SK-N-SH (cell line): ENCODE data around the gene EZH1. TPM values are rescaled to one million over a fixed set of nuclear protein-coding genes. Genes with fewer than 3 reads are reported as not detected.

Experiments used
- CTCF ChIA-PET: fragments of 300-600, 350-600 bp; formaldehyde crosslinking; extraction: SDS; loops from one replicate; lab custom pipeline; 2021; lab: Yijun Ruan, JAX
- POLR2A ChIA-PET: fragments of 350-600 bp; sonication (Branson Sonifier 250); formaldehyde crosslinking; extraction: SDS; loops from one replicate; lab custom pipeline; 2020; ENCODE audit warnings: antibody characterized with exemption, inconsistent platforms; lab: Yijun Ruan, JAX
- DNase-seq: peaks from one replicate; pipeline ENCODE4 v3.0.0; 2012
- H2AFZ ChIP-seq: fragments of 200-600 bp; sonication (generic); 2 replicates; pipeline ENCODE4 v1.8.1; 2016; ENCODE audit warnings: antibody characterized with exemption, mild to moderate bottlenecking, low read depth
- H3F3A ChIP-seq: fragments of 200-600 bp; sonication (generic); replicated peaks from 2 replicates; pipeline ENCODE3; 2016; ENCODE audit warnings: antibody characterized with exemption, mild to moderate bottlenecking; ENCODE audit not compliant: insufficient read depth
- H3K27ac ChIP-seq, 2 experiments: fragments of 200-500 bp in 1 of 2; fragments of 200-600 bp in 1 of 2; sonication (Bioruptor generic) in 1 of 2; sonication (generic), shearing (Covaris generic) in 1 of 2; 2 replicates each; pipeline versions ENCODE4 v1.5.1 to v1.6.1; 2014 to 2016; ENCODE audit warnings: low read depth in 2 of 2, inconsistent platforms in 1 of 2, low read length in 1 of 2, mild to moderate bottlenecking in 1 of 2, mixed read lengths in 1 of 2
- H3K27me3 ChIP-seq: fragments of 200-600 bp; sonication (generic), shearing (Covaris generic); 2 replicates; pipeline ENCODE4 v1.6.1; 2016; ENCODE audit warnings: mixed run types; ENCODE audit not compliant: insufficient read depth
- H3K36me3 ChIP-seq, 2 experiments: fragments of 200-500 bp in 1 of 2; fragments of 200-600 bp in 1 of 2; sonication (Bioruptor generic) in 1 of 2; sonication (generic) in 1 of 2; replicated peaks in 1 of 2; 2 replicates each; pipeline versions ENCODE3 to v1.5.1; 2014 to 2016; ENCODE audit warnings: low read length in 1 of 2, mild to moderate bottlenecking in 1 of 2; ENCODE audit not compliant: insufficient read depth in 2 of 2, control insufficient read depth in 1 of 2
- H3K4me1 ChIP-seq, 2 experiments: fragments of 200-500 bp in 1 of 2; fragments of 200-600 bp in 1 of 2; sonication (Bioruptor generic) in 1 of 2; sonication (generic), shearing (Covaris generic) in 1 of 2; 2 replicates each; pipeline versions ENCODE4 v1.5.1 to v1.6.1; 2014 to 2016; ENCODE audit warnings: low read depth in 1 of 2, low read length in 1 of 2, mixed run types in 1 of 2; ENCODE audit not compliant: insufficient read depth in 2 of 2, control insufficient read depth in 1 of 2
- H3K4me2 ChIP-seq: fragments of 200-600 bp; sonication (generic), shearing (Covaris generic); 2 replicates; pipeline ENCODE4 v1.6.1; 2017; ENCODE audit warnings: mixed run types
- H3K4me3 ChIP-seq, 2 experiments: fragments of 200-500 bp in 1 of 2; fragments of 200-600 bp in 1 of 2; sonication (Bioruptor generic) in 1 of 2; sonication (generic), shearing (Covaris generic) in 1 of 2; 2 replicates each; pipeline versions ENCODE4 v1.5.1 to v1.8.1; 2014 to 2016; ENCODE audit warnings: low read depth in 2 of 2, inconsistent platforms in 1 of 2, low read length in 1 of 2, mild to moderate bottlenecking in 1 of 2, mixed read lengths in 1 of 2, moderate library complexity in 1 of 2
- H3K79me2 ChIP-seq: fragments of 200-600 bp; sonication (generic); 2 replicates; pipeline ENCODE4 v1.8.1; 2017; ENCODE audit warnings: mild to moderate bottlenecking; ENCODE audit not compliant: insufficient read depth
- H3K9ac ChIP-seq: fragments of 200-600 bp; sonication (generic); 2 replicates; pipeline ENCODE4 v1.6.1; 2017; ENCODE audit warnings: mixed run types
- H3K9me2 ChIP-seq: fragments of 200-600 bp; sonication (generic); 2 replicates; pipeline ENCODE4 v1.6.1; 2017; ENCODE audit warnings: mixed run types
- H3K9me3 ChIP-seq: fragments of 200-600 bp; sonication (generic); 2 replicates; pipeline ENCODE4 v1.6.1; 2017; ENCODE audit warnings: mixed run types, mild to moderate bottlenecking, moderate library complexity
- H4K20me1 ChIP-seq: fragments of 200-600 bp; sonication (generic); 2 replicates; pipeline ENCODE4 v1.6.1; 2017; ENCODE audit warnings: mild to moderate bottlenecking, mixed run types; ENCODE audit not compliant: insufficient read depth
- CHD2 ChIP-seq: fragments of 150-350 bp; IDR thresholded peaks from 2 replicates; pipeline ENCODE4 v1.6.1; 2018; ENCODE audit warnings: low read length; ENCODE audit not compliant: partially characterized antibody
- EZH2phosphoT487 ChIP-seq: fragments of 200-600 bp; sonication (generic); IDR thresholded peaks from 2 replicates; pipeline ENCODE4 v1.6.1; 2017; ENCODE audit warnings: low read depth, mixed run types, mild to moderate bottlenecking, antibody characterized with exemption, moderate library complexity, borderline replicate concordance
- FOSL2 ChIP-seq: IDR thresholded peaks from 2 replicates; pipeline ENCODE4 v1.4.0; 2012; ENCODE audit warnings: low read depth, mild to moderate bottlenecking, moderate library complexity, borderline replicate concordance
- FOXJ3 ChIP-seq: sonication (generic); formaldehyde crosslinking; IDR thresholded peaks from 2 replicates; pipeline ENCODE4 v1.5.1; 2020; ENCODE audit warnings: mild to moderate bottlenecking, missing genetic modification reagents
- GABPA ChIP-seq: IDR thresholded peaks from 2 replicates; pipeline ENCODE4 v1.4.0; 2012; ENCODE audit warnings: low read depth, mild to moderate bottlenecking
- JUND ChIP-seq: IDR thresholded peaks from 2 replicates; pipeline ENCODE4 v1.4.0; 2012
- NFIC ChIP-seq: IDR thresholded peaks from 2 replicates; pipeline ENCODE4 v1.4.0; 2012; ENCODE audit warnings: borderline replicate concordance
- NRF1 ChIP-seq: IDR thresholded peaks from 2 replicates; pipeline ENCODE4 v1.6.1; 2012; ENCODE audit warnings: low read depth, mild to moderate bottlenecking, low read length
- POLR2AphosphoS5 ChIP-seq: IDR thresholded peaks from 2 replicates; pipeline ENCODE4 v1.6.1; 2012; ENCODE audit warnings: low read depth, low read length
- RFX5 ChIP-seq: IDR thresholded peaks from 2 replicates; pipeline ENCODE4 v1.6.1; 2012; ENCODE audit warnings: mild to moderate bottlenecking, improper control_type of control experiment, low read length
- RXRA ChIP-seq: IDR thresholded peaks from 2 replicates; pipeline ENCODE4 v1.4.0; 2012; ENCODE audit warnings: low read depth, mild to moderate bottlenecking, borderline replicate concordance
- TAF1 ChIP-seq: IDR thresholded peaks from 2 replicates; pipeline ENCODE4 v1.6.1; 2012; ENCODE audit warnings: low read depth, mild to moderate bottlenecking, low read length, moderate library complexity, borderline replicate concordance
- TEAD4 ChIP-seq: IDR thresholded peaks from 2 replicates; pipeline ENCODE4 v1.4.0; 2012; ENCODE audit warnings: mild to moderate bottlenecking, borderline replicate concordance; ENCODE audit not compliant: insufficient read depth
- YY1 ChIP-seq: IDR thresholded peaks from 2 replicates; pipeline ENCODE4 v1.4.0; 2012; ENCODE audit warnings: low read depth, mild to moderate bottlenecking
- WGBS: methylation state at CpG from one replicate; pipeline ENCODE4 v1.1.6; 2017; ENCODE audit warnings: low lambda C conversion rate; 5-methylcytosine and 5-hydroxymethylcytosine counted together
- polyA plus RNA-seq, 3 experiments: library from polyadenylated mRNA; depleted of rRNA; stranded (reverse); fragments of >200 nt; gene quantifications; 2 replicates each; pipeline ENCODE4 v1.2.3, GENCODE V29; 2012
- TF ChIP-seq, protein P1 (sequence below): IDR thresholded peaks from 2 replicates; pipeline ENCODE4 v1.4.0; 2012; ENCODE audit warnings: low read depth, borderline replicate concordance
- TF ChIP-seq, protein P2 (sequence below): IDR thresholded peaks from 2 replicates; pipeline ENCODE4 v1.4.0; 2012; ENCODE audit warnings: low read depth

Gene EZH1
- polyA plus RNA-seq, 1 of the 3 experiments (the other 2 are of a cell fraction): 28.6 TPM

DNA sequence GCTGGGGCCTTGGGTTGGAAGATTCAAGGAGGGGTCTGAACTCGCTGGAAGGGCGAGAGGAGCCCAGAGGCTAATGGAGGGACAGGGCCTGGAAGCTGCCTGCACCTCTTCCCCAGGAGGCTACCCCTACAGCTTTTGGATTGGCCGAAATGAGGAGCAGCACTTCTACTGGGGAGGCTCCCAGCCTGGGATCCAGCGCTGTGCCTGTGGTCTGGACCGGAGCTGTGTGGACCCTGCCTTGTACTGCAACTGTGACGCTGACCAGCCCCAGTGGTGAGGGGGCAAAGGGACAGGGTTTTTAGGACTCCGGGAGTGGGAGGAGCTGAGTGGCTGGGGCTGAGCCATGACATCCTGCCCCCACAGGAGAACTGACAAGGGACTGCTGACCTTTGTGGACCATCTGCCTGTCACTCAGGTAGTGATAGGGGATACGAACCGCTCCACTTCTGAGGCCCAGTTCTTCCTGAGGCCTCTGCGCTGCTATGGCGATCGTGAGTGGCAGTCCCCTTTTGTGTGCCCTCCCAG is 53.8 kb downstream of the EZH1 start:
- Histone ChIP-seq H3K36me3 (peaks cover 12 to 58% of the 10 kb centered on the region in 2 experiments), H3K27me3 (no peaks in the 10 kb centered on the region), H3F3A (no peaks in the 10 kb centered on the region), H2AFZ (no peak overlapping the region), H3K4me2 (no peak overlapping the region), H3K4me1 (peaks cover 0 to 2% of the 10 kb centered on the region in 2 experiments; a peak in 1 of 4 replicates), H3K4me3 (no peak overlapping the region), H3K27ac (no peak overlapping the region), H3K79me2 (no peaks in the 10 kb centered on the region), H4K20me1 (no peaks in the 10 kb centered on the region), H3K9me2 (no peaks in the 10 kb centered on the region), H3K9me3 (no peaks in the 10 kb centered on the region), H3K9ac (no peak overlapping the region)
- TF ChIP-seq FOXJ3 (CRISPR knock-in tag): no peak
- TF ChIP-seq POLR2AphosphoS5: no peak
- no peak for TF ChIP-seq TAF1
- no peak for TF ChIP-seq TEAD4
- TF ChIP-seq RXRA: no peak
- TF ChIP-seq, protein P1, sequence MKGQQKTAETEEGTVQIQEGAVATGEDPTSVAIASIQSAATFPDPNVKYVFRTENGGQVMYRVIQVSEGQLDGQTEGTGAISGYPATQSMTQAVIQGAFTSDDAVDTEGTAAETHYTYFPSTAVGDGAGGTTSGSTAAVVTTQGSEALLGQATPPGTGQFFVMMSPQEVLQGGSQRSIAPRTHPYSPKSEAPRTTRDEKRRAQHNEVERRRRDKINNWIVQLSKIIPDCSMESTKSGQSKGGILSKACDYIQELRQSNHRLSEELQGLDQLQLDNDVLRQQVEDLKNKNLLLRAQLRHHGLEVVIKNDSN: no peak
- TF ChIP-seq EZH2phosphoT487: no peak
- no peak for TF ChIP-seq JUND
- TF ChIP-seq NFIC: no peak
- no peak for TF ChIP-seq FOSL2
- DNase-seq: peak; percentile 14
- ChIA-PET POLR2A (interaction anchor here (1.1 kb wide), 1 partner anchor 8 kb away, joined by 4 read pairs; the partner anchor contains the start of gene CNTNAP1), CTCF (interaction anchor here (1.1 to 6.0 kb wide), 3 partner anchors 10 to 121 kb away, joined by 3 to 24 read pairs (median 5); partner anchors contain the start of genes CCR10 and PSMC3IP)
- WGBS: 100% methylated on average over 2 of the region's 12 CpGs

GRCh38 chr17:42690596-42690995 is 54.2 kb downstream of the EZH1 start:
- TF ChIP-seq, protein P2, sequence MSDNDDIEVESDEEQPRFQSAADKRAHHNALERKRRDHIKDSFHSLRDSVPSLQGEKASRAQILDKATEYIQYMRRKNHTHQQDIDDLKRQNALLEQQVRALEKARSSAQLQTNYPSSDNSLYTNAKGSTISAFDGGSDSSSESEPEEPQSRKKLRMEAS: no peak
- TF ChIP-seq YY1 (no peak), NRF1 (no peak), RFX5 (no peak), CHD2 (no peak), GABPA (no peak)
- POLR2A ChIA-PET: interaction anchor here (1.1 kb wide), 1 partner anchor 8 kb away, joined by 4 read pairs; the partner anchor contains the start of gene CNTNAP1
- H3K27ac ChIP-seq: no peak overlapping the region

More at GRCh38 chr17:42690596-42690995, 54.2 kb downstream of the EZH1 start:
- H3K27me3 ChIP-seq: no peaks in the 10 kb centered on the region
- H3K9me3 ChIP-seq: no peaks in the 10 kb centered on the region
- CTCF ChIA-PET: interaction anchor here (0.9 to 6.0 kb wide), 3 partner anchors 11 to 121 kb away, joined by 3 to 24 read pairs (median 3); partner anchors contain the start of gene PSMC3IP
- no peaks in the 10 kb centered on the region for H3F3A ChIP-seq
- no peak overlapping the region for H3K4me3 ChIP-seq
- H3K36me3 ChIP-seq: peaks cover 12 to 53% of the 10 kb centered on the region in 2 experiments
- no peak overlapping the region for H3K9ac ChIP-seq
- H4K20me1 ChIP-seq: no peaks in the 10 kb centered on the region
- no peak overlapping the region for H3K4me2 ChIP-seq
- WGBS: 90% methylated on average over 8 of the region's 10 CpGs
- no peak overlapping the region for H2AFZ ChIP-seq
- no peaks in the 10 kb centered on the region for H3K9me2 ChIP-seq
- peaks cover 0 to 2% of the 10 kb centered on the region in 2 experiments; a peak in 1 of 4 replicates for H3K4me1 ChIP-seq
- no peaks in the 10 kb centered on the region for H3K79me2 ChIP-seq
- DNase-seq: no peak
